Measurements from ENCODE around the gene PML.
"Not testable (repeated sequence)": the region's sequence is repeated elsewhere in the genome, so short reads cannot be mapped to it uniquely, and the experiment has no call there.

PML gene

GRCh38 chr15:74038707-74039655 is 44.5 kb downstream of the PML start:
- no peak for DNase-seq (ENCODE audit: low read depth in 2 of 2)

GRCh38 chr15:74039656-74040010 is 45.1 kb downstream of the PML start:
- no peak for DNase-seq (ENCODE audit: low read depth in 2 of 2)

GRCh38 chr15:74040109-74040850 is 45.8 kb downstream of the PML start:
- DNase-seq (ENCODE audit: low read depth in 2 of 2), result no peak

GRCh38 chr15:74041311-74041756 is 46.8 kb downstream of the PML start:
- DNase-seq (ENCODE audit: low read depth in 2 of 2), result no peak

- DNase-seq (ENCODE audit: low read depth in 2 of 2), result no peak
These were observed 47.4 kb downstream of the PML start for GRCh38 chr15:74041777-74042435.

- DNase-seq (ENCODE audit: low read depth in 2 of 2), result no peak
These were observed 48.3 kb downstream of the PML start for GRCh38 chr15:74042603-74043424.

DNA sequence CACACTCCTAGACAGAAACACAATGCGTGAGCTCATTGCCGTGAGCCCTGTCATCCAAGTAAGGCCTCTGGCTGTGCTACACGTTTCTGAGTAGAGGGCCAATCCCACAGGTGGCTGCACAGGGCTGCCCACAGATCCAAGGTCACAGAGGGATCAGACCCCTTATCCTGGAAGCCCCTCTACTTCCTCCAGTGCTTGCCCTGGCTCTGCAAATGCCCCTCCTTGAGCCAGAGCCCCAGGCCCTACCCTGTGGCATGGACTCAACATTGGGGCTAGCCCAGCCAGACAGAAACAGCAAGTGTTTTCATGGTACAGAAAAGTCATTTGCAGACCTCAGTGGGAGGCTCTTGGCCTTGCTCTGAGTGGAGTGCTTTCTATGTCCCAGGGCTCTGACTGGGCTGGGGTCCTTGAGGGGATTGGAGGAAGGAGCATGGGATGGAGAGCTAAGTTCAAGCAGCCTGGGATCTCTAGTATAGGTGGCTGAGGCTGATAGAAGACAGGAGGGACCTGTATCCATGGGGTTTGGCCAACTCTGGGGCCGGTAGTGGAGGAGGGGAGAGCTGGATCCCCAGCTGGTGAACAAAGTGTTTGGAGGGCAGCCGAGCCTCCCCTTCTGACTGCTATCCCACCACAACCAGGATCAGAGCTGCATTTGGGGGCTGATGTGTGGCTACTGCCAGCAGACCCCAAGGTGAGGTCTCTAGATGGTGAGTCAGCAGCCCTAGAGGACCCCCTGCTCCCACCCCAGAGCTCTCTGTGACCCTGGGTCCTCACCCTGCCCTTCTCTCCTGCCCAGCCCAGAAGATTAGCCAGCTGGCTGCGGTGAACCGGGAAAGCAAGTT is 49.1 kb downstream of the PML start:
- DNase-seq (ENCODE audit: low read depth in 2 of 2), result no peak

GRCh38 chr15:74044267-74045110 is 50.0 kb downstream of the PML start:
- DNase-seq (ENCODE audit: low read depth in 2 of 2), result no peak

GRCh38 chr15:74045184-74045583 is 50.7 kb downstream of the PML start:
- DNase-seq (ENCODE audit: low read depth in 2 of 2), result no peak

GRCh38 chr15:74045636-74046274 is 51.2 kb downstream of the PML start:
- no peak for DNase-seq (ENCODE audit: low read depth in 2 of 2)

- no peak for DNase-seq (ENCODE audit: low read depth in 2 of 2)
These were observed 51.8 kb downstream of the PML start for GRCh38 chr15:74046275-74046674.

DNA sequence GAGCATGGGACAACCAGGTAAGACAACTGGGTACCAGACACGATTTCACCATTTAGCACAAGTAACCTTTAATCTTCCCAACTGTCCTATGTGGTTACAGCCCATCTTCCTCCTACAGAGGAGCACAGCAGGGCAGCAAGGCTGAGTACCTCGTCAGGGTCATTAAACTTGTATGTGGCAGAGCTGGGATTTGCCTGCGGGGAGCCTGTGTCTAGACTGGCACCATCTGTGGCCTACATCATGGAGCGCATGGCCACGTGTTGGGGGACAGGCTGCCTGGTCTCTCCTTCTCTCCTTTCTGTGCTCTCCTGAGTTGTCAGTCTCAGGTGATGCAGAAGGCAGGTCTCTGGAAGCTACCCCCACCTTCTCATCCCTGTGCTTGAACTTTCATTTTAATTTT is 55.6 kb downstream of the PML start:
- DNase-seq (ENCODE audit: low read depth in 2 of 2), result no peak

GRCh38 chr15:74050556-74051234 is 56.2 kb downstream of the PML start:
- DNase-seq (ENCODE audit: low read depth in 2 of 2), result no peak

DNA sequence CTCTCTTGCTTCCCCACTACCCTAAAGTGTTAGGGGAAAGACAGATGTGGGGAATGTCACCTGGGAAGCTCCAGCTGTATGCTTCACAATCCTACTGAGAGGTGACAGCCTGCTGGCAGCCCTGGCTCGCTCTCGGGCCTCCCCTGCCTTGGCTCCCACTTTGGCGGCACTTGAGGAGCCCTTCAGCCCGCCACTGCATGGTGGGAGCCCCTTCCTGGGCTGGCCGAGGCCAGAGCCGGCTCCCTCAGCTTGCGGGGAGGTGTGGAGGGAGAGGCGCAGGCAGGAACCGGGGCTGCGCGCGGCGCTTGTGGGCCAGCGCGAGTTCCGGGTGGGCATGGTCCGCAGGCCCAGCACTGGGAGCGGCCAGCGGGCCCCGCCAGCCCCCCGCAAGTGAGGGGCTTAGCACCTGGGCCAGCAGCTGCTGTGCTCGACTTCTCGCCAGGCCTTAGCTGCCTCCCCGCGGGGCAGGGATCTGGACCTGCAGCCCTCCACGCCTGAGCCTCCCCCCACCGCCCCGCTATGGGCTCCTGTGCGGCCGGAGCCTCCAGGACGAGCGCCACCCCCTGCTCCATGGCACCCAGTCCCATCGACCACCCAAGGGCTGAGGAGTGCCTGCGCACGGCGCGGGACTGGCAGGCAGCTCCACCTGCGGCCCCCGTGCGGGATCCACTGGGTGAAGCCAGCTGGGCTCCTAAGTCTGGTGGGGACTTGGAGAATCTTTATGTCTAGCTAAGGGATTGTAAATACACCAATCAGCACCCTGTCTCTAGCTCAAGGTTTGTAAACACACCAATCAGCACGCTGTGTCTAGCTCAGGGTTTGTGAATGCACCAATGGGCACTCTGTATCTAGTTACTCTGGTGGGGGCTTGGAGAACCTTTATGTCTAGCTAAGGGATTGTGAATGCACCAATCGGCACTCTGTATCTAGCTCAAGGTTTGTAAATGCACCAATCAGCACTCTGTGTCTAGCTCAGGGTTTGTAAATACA is 58.0 kb downstream of the PML start:
- DNase-seq (ENCODE audit: low read depth in 2 of 2), result not testable (repeated sequence)

DNA sequence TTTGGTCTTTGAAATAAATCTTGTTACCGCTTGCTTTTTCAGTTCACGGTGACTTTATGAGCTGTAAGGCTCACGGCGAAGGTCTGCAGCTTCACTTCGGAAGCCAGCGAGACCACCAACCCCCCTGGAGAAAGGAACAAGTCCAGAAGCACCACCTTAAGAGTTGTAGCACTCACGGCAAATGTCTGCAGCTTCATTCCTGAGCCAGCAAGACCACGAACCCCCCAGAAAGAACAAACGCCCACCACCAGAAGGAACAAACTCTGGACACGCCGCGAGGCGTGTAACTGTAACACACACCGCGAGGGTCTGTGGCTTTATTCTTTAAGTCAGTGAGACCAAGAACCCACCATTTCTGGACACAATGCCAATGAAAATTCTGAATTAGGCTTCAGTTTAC is 59.0 kb downstream of the PML start:
- no peak for DNase-seq (ENCODE audit: low read depth in 2 of 2)

DNA sequence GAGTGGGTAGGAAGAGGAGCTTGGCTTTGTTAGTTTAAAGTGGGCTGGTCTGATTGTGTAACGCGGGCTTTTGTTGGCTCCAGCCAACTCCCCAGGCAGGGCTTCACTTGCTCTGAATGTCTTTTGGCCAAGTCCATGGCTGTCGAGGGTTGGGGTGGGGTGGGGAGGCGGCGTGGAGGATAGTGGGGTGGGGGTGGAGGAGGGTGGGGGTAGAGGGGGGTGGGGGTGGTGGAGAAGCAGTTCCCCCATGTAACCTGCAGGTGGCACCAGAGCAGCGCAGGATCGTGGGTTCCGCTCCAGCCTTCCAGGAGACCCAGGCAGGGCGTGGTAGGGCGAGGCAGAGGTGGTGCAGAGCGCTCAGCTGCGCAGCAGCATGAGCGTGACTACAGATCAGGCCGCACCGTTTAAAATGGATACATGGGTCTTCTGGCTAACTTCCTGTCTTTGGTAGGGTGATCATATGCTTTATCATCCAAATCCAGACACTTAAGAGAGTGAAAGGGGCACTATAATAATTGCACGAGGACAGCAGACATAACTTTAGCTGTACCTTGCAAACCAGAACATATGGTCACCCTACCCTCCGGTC is 59.5 kb downstream of the PML start:
- peak; percentile 22 to 25 for DNase-seq (ENCODE audit: low read depth in 2 of 2)

DNA sequence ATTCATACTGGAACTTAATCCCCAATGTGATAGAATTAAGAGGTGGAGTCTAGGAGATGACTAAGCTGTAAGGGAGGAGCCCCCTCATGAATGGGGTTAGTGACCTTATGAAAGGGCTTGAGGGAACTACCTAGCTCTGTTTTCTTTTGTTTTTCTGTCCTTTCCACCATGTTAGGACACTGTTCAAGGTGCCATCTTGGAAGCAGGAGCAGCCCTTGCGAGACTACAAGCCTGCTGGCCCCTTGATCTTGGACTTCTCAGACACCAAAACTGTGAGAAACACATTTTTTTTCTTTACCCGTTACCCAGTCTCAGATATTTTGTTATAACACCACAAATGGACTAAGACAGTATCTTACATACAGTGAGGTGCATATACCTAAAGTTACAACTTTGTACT is 61.3 kb downstream of the PML start:
- no peak for DNase-seq (ENCODE audit: low read depth in 2 of 2)
